Measurements from ENCODE around the gene ZNF385B.

Gene ZNF385B

DNA sequence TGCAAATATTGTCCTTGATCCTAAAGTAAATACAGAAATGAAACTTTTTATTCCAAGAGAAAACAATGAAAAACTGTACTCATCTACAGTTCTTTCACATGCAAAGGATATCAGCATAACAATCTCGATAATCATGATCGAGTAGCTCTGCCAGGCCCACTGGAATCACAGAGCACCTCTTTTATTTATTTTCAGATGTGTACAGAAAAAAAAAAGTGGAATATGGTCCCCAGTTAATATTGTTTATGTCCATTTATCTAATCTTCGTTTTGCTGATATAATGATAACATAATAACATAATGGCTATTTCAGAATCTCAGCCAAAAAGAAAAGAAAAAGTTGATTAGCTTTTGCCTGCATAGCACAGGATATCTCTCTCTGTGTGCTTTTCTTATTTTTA is 6.5 kb downstream of the ZNF385B start:
- DNase-seq: no peak

DNA sequence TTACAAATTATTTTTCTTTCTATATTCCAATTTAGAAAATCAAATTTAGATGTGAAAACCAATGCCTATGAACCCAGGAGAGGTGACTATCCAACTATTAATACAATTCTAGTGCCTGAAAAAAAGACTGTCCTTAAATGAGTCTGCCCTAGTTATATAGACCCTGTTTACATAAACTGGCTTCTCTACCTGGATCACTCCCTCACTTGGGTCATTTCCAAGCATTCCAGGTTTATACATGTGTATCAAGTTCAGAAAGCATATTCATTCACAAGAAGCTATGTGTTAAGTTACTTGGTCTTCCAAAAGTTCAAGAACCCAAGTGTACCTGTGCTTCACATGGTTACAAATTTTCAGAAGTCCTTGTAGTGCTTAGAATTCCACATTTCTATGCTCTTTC is 8.3 kb downstream of the ZNF385B start:
- DNase-seq: no peak

- DNase-seq: no peak
Measured at GRCh38 chr2:179850188-179850587, 11.2 kb downstream of the ZNF385B start.

GRCh38 chr2:179849719-179850118 is 11.7 kb downstream of the ZNF385B start:
- DNase-seq: no peak

- no peak for DNase-seq
Measured at GRCh38 chr2:179843541-179843940, 17.9 kb downstream of the ZNF385B start.

DNA sequence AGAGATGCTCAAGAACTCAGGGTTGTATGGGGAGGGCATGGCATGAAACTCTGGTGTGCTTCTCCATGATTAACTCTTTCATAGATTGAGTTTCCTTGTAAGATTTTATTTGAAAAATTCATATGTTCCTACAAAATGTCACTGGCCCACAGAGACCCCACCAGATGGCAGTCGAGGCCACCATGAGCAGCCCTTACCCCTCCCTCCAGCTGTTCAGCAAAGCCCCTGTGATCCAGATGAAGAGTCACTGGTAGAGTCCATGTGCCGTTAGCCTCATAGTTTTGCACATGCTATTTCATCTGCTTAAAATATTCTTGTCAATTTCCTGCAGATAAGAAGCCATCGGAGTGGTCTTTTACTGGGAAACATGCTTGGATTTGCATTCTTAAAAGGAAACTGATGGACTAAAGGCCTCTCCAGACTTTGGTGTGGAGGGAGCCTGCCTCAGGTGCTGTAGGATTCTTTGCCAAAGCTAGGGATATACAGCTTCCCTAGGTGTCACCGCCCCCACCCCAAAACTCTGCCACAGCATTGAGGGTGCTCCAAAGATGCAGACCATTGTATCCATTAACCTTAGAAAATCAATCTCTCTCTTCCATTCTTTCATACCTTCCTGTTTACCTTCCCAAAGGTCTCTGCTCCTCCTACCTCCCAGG is 18.8 kb downstream of the ZNF385B start:
- DNase-seq: no peak

DNA sequence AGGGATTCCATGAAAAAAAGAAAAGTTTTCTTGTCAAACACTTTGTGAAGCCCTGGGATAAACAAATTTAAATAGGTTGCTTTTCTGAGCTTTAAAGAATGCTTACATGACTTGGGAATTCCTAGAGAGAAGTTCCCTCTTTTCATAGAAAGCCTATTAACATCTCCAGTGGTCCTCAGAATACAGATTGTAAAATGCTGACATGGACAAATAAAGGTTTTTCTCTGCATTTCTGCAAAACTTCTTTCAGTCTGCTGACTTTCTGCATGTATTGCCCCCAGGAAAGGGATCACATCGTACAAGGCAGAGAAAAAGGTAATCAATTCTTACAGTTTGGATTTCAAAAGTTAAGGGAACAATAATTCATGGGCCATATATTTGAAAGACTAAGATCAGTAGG is 20.6 kb downstream of the ZNF385B start:
- DNase-seq: no peak

- no peak for DNase-seq
Measured at GRCh38 chr2:179837408-179837807, 24.0 kb downstream of the ZNF385B start.

DNA sequence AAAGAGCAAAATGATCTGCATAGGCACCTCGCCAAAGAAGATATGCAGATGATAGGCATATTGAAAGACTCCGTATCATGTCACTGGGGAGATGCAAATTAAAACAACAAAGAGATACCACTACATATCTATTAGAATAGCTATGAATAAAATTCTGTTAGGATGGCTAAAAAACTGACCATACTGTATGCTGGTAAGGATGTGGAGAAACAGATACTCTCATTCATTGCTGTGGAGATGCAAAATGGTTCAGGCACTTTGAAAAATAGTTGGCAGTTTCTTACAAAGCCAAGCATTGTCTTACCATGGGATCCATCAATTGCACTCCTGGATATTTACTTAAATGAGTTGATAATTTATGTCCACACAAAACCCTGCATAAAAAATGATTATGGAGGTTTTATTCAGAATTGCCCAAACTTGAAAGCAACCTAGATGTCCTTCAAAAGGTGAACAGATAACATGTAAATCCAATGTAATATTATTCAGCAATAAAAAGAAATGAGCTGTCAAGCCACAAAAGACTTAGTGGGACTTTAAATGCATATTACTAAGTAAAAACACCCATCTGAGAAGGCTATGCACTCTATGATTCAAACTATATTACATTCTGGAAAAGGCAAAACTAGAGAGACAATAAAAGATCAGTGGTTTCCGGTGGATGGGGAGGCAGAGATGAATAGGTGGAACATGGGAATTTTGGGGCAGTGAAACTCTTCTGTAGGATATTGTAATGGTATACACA is 31.2 kb downstream of the ZNF385B start:
- no peak for DNase-seq

DNA sequence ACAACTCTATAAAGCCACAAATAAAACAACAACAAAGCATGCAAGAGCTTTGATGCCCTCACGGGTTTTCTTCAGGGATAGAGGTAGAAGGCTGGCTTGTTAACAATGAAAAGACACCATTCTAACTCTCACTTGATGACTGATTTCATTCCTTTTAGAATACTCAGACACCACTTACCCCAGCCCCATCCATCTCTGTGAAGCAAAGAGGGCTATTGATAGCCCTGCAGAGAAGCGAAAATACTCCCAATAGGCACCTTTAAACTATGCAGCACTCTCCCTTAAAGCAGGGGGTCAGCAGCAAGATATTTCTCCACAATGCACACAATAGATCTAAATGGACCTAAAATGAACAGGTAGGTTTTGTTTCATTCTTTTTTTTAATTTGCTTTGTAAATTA is 35.1 kb downstream of the ZNF385B start:
- DNase-seq: no peak

GRCh38 chr2:179825494-179825893 is 35.9 kb downstream of the ZNF385B start:
- DNase-seq: no peak

- DNase-seq: no peak
Measured at GRCh38 chr2:179824961-179825360, 36.5 kb downstream of the ZNF385B start.

GRCh38 chr2:179822540-179822939 is 38.9 kb downstream of the ZNF385B start:
- no peak for DNase-seq

- DNase-seq: no peak
Measured at GRCh38 chr2:179818546-179818945, 42.9 kb downstream of the ZNF385B start.

DNA sequence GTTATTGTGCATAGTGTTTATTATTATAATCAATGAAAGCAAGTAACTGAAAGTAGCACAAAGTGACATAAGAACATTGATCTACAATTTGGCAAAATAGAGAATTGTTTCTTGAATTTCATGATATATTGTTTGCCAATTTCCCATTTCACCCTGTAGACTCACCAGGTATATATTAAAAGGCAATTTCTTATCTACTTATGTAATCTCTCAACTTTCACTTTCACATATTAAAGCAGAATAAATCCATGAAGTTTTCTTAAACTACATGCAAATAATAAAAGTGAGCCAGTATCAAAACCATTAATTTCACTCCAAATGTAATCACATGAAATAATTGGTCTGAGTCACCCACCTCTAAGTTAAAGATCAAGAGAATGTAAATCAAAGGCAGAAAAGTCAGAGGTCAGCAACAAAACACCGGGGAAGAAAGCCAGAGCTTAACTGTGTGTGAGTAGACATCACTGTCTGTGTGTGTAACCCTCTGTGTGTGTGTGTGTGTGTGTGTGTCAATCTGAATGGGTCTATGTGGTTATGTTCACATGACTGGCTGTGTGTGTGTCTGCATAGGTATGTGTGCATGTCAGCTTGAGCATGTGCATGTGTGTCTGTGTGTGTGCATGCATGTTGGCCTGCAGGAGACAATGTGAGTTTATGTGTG is 44.1 kb downstream of the ZNF385B start:
- DNase-seq: no peak

- no peak for DNase-seq
Measured at GRCh38 chr2:179814050-179814449, 47.4 kb downstream of the ZNF385B start.

DNA sequence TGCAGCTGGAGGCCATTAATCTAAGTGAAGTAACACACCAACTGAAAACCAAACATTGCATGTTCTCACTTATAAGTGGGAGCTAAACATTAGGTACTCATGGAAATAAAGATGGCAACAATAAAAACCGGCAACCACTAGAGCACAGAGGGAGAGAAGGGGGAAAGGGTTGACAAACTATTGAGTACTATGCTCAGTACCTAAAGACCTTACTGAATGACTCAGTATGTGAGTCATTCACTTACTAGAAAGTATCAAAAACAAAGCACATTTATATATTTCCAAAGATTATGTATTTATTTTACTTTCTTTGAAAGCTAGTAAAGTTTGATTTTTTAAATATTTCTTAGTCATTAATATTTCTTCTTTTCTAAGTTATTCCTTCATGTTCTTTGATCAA is 48.9 kb downstream of the ZNF385B start:
- DNase-seq: no peak

DNA sequence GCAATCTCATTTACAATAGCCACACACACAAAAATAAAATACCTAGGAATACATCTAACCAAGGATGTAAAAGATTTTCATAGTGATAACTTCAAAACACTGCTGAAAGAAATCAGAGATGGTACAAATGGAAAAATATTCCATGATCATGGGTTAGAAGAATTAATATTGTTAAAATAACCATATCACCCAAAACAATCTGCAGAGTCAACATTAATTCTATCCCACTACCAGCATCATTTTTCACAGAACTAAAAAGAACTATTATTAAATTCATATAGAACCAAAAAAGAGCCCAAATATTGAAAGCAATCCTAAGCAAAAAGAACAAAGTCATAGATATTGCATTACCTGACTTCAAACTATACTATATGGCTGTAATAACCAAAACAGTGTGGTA is 50.4 kb downstream of the ZNF385B start:
- no peak for DNase-seq

DNA sequence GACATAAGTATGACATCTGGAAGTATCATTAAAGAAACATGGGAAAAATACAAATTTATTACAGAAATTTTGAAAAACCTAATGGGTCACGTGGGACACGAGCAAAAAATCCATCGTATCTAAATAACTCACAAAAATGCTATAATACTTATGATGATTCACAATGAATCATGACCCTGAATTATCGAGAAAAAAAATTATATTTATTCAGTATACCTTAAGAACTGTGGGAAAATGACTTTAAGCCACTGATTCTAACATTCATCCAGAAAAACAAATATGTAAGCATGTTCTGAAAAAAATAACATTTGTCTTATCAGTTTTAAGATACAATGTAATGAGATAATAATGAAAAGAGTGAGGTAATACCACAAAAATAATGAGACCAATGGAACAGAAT is 51.8 kb downstream of the ZNF385B start:
- no peak for DNase-seq

- DNase-seq: no peak
Measured at GRCh38 chr2:179805001-179805400, 56.4 kb downstream of the ZNF385B start.

GRCh38 chr2:179804206-179804605 is 57.2 kb downstream of the ZNF385B start:
- no peak for DNase-seq

DNA sequence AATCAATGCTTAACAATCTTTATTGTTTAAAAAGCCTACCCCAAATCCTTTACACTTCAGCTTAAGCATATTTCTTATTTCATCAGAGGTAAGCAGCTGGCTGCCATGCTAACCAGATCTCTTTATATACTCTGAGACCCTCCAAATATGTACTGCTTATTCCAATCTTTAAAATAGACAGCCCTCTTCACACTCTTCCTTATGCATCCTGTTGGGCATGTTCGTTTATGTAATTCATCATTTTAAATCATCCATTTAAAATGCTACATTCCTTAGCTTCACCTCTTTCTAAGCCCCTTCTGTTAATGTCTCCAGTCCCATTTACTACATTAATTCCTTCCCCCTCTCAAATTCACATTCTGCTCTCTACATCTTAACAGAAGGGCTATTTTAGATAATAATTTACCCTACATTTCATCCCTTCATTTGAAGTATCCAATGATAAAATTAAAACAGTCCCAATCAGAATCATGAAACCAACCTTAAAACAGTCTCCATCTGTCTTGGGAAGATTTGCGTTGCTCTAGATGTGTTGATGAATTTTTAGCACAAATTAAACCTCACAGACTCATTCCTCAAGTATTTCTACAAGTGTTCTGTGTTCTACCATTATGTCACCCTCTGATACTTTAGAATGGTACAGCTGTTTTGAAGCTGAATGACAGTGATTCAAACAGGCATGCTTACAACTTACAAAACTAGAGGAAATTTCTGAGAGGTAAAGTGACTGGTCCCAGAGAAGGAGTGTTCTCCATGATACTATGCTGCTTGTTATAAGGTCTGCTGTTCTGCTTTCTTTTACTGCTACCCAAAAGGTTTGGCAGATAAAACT is 59.1 kb downstream of the ZNF385B start:
- DNase-seq: no peak

DNA sequence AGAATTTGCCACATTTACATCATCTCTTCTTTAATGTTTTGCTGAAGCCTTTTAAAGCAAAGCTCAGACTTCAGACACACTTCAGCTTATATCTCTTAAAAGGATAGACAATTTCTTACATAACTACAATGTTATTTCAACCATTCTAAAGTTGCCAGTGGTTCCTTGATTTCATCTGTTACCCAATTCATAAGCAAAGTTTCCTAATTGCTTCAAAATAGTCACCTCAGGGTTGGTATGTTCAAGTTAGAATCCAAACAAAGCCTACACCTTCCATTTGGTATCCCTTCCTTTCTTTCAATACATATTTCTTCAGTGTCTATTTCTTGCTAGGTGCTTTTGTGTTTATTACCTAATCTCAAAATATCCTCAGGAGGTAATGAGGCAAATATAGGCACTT is 60.6 kb downstream of the ZNF385B start:
- DNase-seq: no peak

All from NCI-H1930 (cell line).